Activated CD4-positive, CD25-positive, alpha-beta regulatory T cell treated with anti-CD3 and anti-CD28 coated beads, Interleukin-2, amount 50 U/mL, for 72 hours (primary cell): ENCODE measurements around the gene CRIP2.

ENCODE experiments used
- DNase-seq: peaks from one replicate; pipeline ENCODE4 v3.0.0; 2021

CRIP2 gene

DNA sequence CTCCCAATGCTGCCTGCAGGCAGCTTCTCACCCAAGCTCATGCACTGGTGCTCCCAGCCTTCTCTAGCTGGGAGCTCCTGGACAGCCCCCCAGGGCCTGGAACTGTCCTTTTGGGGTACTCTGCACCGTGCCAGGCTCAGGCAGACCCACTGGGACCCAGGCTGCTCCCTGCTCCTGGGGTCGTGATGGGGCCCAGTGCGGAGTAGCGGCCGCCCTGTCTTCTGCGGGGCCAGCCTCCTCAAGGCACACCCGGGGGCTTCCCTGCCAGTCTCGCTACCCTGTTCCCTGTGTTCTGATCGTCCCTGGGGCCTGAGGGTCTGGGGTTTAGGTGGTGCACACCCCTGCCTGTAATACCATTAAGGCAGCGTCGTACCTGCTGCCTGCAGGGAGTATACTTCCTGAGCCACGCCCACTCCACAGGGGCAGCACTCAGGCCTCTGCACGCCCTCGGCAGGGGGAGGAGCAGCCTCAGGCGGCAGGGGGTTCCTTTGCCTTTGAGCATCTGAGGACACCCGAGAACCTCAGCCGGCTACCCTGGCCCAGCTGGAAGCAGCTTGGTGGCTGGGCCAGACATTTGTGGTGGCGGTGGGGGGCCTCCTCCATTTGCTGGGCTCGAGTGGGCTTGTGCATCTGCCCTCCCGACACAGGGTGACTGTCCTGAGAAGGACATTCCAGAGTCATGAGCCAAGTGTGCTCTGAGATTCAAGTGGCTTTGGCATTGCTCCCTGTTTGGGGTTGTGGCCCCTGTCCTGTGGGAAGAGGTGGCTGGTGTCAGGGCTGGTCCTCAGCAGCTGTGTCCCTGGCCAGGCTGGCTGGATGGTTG is 9.2 kb upstream of the CRIP2 start:
- DNase-seq, result no peak

GRCh38 chr14:105466531-105467248 is 7.9 kb upstream of the CRIP2 start:
- DNase-seq, result no peak

- no peak for DNase-seq
Observed at GRCh38 chr14:105467249-105467941, 7.2 kb upstream of the CRIP2 start.

GRCh38 chr14:105467942-105468471 is 6.6 kb upstream of the CRIP2 start:
- DNase-seq, result no peak

DNA sequence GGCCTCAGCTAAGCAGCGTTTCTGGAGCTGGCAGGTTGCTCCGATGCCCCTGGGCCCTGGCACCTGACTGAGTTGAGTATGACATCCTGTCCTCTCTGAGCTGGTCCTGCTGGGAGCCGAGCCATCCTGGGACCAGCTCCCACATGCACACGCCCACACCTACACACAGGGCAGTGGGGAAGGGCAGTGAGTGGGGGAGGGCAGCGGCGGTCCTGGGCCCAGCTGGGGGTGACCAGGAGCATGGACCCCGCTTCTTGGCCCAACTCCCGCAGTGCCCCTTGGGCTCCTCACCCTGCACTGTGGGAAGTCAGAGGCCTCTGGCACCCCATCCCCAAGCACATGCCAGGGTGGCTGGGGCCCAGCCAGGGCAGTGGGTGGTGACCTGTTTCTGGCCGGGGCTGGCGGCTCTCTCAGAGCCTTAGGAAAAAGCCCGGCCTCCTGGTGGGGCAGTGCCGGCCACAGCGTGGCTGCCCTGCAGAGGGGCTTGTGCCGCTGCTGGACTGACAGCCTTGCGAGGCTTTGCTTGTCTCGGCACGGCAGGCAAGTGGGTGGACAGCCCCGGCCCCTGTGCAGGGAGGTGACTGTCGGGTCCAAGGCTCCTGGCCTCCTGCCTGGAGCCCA is 5.9 kb upstream of the CRIP2 start:
- DNase-seq, result no peak

- no peak for DNase-seq
Observed at GRCh38 chr14:105469456-105470349, 4.9 kb upstream of the CRIP2 start.

GRCh38 chr14:105470350-105471296 is 4.0 kb upstream of the CRIP2 start:
- DNase-seq, result no peak

DNA sequence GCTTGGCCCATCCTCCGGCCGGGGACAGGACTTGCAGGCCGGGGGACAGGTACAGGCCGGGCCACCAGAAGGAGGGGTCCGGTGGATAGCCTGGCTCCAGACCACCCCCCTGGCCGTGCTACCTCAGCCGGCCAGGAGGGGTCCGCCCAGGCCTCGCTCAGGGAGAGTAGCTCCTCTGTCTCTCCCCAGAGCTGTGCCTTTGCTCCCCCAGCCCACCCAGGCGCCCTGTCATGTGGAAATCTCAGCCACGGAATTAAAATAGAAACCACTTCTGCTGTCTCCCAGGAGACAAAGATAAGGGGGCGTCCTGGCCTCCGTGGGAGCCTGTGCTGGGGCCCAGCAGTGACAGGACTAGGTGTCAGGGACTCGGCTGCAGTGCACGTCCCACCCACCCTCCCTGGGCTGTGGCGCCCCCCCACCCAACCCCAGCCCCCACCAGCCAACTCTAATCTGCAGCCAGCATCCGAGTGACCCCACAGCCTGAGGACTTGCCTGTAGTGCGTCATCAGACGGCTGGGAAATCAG is 3.3 kb upstream of the CRIP2 start:
- DNase-seq, result no peak

DNA sequence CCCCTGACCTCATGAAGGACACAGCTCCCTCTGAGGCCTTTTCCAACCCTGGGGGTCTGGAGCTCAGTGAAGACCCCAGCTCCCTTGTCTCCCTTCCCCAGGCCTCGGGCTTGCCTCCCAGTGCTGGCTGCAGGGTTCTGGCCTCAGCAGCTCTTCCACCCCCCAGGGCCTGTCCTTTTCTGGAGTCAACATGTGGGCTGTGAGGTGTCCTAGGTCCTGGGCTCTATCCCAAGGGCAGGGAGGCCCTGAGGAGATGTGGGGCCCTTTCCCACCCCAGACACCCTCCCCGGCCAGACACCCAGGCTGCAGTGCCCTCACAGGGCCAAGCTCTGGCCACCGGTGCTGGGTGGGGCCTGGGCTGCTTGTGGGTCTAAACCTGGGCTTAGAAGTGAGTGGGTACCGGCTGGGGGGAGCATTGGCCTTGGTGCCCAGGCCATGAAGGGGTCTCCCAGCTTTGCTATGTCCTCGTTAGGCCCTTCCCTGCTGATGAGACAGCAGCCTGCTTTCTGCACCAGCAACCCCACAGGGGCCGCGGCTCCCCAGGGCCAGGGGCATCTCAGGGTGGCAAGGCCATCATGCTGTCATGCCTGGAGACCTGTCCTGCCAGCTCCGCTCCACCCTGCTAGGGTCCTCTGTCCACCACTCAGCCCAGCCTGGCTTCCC is 2.7 kb upstream of the CRIP2 start:
- DNase-seq, result no peak

- DNase-seq, result no peak
Observed at GRCh38 chr14:105472486-105472991, 2.1 kb upstream of the CRIP2 start.

- no peak for DNase-seq
Observed at GRCh38 chr14:105473033-105473676, 1.5 kb upstream of the CRIP2 start.

GRCh38 chr14:105473677-105474482 is 741 bp upstream of the CRIP2 start:
- no peak for DNase-seq

GRCh38 chr14:105475269-105476096 is 862 bp downstream of the CRIP2 start:
- DNase-seq, result no peak

GRCh38 chr14:105476097-105476830 is 1.6 kb downstream of the CRIP2 start:
- DNase-seq, result no peak

DNA sequence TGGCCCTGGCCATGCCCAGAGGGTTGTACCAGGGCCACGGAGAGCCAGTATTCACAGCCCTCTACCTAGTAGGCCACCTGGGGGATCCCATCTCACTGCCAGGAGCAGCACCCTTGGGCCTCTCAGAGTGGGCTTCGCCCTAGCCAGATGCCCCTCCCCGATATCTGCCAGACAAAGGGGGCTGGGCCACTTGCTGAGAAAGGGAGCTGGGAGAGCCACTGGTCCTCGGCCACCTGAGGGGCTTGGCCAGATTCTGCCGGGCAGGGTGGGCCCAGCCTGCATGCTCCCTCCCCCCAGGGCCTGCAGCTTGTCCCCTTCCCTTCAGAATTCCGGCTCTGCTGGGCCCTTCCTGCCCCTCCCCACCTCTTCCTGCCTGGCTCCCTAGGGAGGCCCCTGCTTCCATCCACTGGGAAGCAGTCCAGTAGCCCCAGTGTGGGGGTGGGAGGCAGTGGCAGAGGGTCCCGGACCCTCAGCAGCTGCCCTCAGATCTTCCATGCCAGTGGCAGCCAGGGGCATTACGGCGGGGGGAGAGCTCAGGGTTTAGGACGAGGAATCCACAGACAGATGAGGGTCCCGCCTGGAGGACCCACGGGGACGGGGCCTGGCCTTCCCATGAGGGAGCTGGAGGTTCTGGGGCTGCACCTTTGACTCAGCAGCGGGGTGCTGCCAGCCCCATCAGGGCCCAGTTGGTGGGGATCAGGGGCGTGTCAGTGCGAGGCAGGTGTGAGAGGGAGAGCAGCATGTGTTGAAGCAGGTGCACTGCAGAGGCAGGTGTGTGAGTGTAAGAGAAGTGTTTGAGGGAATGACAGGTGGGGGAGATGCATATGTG is 2.4 kb downstream of the CRIP2 start:
- no peak for DNase-seq
